Osteoblast (primary cell): ENCODE measurements around the gene PRSS33. TPM values are rescaled to one million over a fixed set of nuclear protein-coding genes. Genes with fewer than 3 reads are reported as not detected.

Source experiments
- DNase-seq: peaks from one replicate; pipeline ENCODE4 v3.0.0; 2011; ENCODE audit warnings: low spot score, mixed read lengths; ENCODE audit not compliant: insufficient read length; ENCODE audit errors: missing footprints
- H2AFZ ChIP-seq: 2 replicates; pipeline ENCODE4 v1.6.0; 2011; ENCODE audit warnings: mild to moderate bottlenecking, low read length
- H3K27ac ChIP-seq: 2 replicates; pipeline ENCODE4 v1.5.1; 2011; ENCODE audit warnings: mild to moderate bottlenecking, low read depth, low read length, moderate library complexity
- H3K27me3 ChIP-seq: 2 replicates; pipeline ENCODE4 v1.6.0; 2012; ENCODE audit warnings: mild to moderate bottlenecking, control low read depth, inconsistent platforms, low read length, moderate library complexity; ENCODE audit not compliant: insufficient read depth
- H3K36me3 ChIP-seq: 2 replicates; pipeline ENCODE4 v1.5.1; 2011; ENCODE audit warnings: mild to moderate bottlenecking, low read length, control low read depth, moderate library complexity; ENCODE audit not compliant: insufficient read depth
- H3K4me1 ChIP-seq: 2 replicates; pipeline ENCODE4 v1.5.1; 2011; ENCODE audit warnings: mild to moderate bottlenecking, low read length, control low read depth, moderate library complexity; ENCODE audit not compliant: insufficient read depth
- H3K4me2 ChIP-seq: 2 replicates; pipeline ENCODE4 v1.6.0; 2011; ENCODE audit warnings: mild to moderate bottlenecking, low read length; ENCODE audit not compliant: insufficient read depth
- H3K4me3 ChIP-seq: fragments of 200-600 bp; sonication (generic); 3 replicates; pipeline ENCODE4 v1.5.1; 2012; ENCODE audit warnings: mild to moderate bottlenecking, low read length, inconsistent platforms; ENCODE audit not compliant: insufficient read depth
- H3K79me2 ChIP-seq: 2 replicates; pipeline ENCODE4 v1.6.0; 2012; ENCODE audit warnings: mild to moderate bottlenecking, low read length, control low read depth, inconsistent platforms; ENCODE audit not compliant: insufficient read depth
- H3K9me3 ChIP-seq: 2 replicates; pipeline ENCODE4 v1.5.1; 2011; ENCODE audit warnings: low read depth, low read length, control low read depth
- H4K20me1 ChIP-seq: 2 replicates; pipeline ENCODE4 v1.6.0; 2012; ENCODE audit warnings: mild to moderate bottlenecking, low read length, control low read depth; ENCODE audit not compliant: insufficient read depth
- total RNA-seq: library from RNA; depleted of rRNA; stranded (reverse); fragments of >200 nt; gene quantifications from 2 replicates; pipeline ENCODE4 v1.2.3, GENCODE V29; 2012
- TF ChIP-seq, protein P1 (sequence below): IDR thresholded peaks from 2 replicates; pipeline ENCODE4 v1.5.1; 2011; ENCODE audit warnings: mild to moderate bottlenecking, low read depth, low read length, moderate library complexity; ENCODE audit errors: extremely low read depth

PRSS33 gene
- total RNA-seq, 1 donor: not detected

DNA sequence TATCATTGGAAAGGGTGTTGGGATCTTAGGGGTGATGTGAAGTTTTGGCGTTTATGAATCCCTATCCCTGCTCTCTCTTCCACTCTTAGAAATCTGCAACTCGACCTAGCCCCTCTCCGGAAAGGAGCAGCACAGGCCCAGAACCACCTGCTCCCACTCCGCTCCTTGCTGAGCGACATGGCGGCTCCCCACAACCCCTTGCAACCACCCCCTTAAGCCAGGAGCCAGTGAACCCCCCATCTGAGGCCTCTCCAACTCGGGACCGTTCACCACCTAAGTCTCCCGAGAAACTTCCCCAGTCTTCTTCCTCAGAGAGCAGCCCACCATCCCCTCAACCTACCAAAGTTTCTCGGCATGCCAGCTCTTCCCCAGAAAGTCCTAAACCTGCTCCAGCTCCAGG lies 25.9 kb downstream of the PRSS33 start:
- TF ChIP-seq, protein P1, sequence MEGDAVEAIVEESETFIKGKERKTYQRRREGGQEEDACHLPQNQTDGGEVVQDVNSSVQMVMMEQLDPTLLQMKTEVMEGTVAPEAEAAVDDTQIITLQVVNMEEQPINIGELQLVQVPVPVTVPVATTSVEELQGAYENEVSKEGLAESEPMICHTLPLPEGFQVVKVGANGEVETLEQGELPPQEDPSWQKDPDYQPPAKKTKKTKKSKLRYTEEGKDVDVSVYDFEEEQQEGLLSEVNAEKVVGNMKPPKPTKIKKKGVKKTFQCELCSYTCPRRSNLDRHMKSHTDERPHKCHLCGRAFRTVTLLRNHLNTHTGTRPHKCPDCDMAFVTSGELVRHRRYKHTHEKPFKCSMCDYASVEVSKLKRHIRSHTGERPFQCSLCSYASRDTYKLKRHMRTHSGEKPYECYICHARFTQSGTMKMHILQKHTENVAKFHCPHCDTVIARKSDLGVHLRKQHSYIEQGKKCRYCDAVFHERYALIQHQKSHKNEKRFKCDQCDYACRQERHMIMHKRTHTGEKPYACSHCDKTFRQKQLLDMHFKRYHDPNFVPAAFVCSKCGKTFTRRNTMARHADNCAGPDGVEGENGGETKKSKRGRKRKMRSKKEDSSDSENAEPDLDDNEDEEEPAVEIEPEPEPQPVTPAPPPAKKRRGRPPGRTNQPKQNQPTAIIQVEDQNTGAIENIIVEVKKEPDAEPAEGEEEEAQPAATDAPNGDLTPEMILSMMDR: no peak
- no peaks in the 10 kb centered on the region for H3K4me1 ChIP-seq
- peaks cover 92% of the 10 kb centered on the region for H4K20me1 ChIP-seq
- H3K9me3 ChIP-seq: no peaks in the 10 kb centered on the region
- no peak overlapping the region for H3K4me3 ChIP-seq
- DNase-seq: no peak
- no peak overlapping the region for H2AFZ ChIP-seq
- peaks cover 96% of the 10 kb centered on the region for H3K36me3 ChIP-seq
- no peak overlapping the region for H3K27ac ChIP-seq
- H3K27me3 ChIP-seq: no peaks in the 10 kb centered on the region
- peaks cover 100% of the 10 kb centered on the region for H3K79me2 ChIP-seq
- no peak overlapping the region for H3K4me2 ChIP-seq

DNA sequence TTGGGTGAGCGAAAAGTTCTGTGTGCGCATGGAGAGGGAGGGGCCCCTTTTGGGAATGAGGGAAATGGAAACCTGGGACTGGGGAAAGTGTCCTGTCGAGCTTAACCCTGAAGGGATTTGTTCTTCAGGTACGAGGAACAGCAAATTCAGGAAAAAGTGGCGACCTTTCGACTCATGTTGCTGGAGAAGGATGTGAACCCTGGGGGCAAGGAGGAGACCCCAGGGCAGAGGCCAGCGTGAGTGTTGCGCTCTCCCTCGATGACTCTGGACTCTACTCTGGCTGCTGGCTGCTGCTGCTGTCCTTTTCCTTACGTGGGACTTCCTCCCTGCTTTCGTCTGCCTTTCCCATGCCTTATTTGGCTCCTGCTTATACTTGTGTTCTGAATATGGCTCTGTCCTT lies 30.0 kb downstream of the PRSS33 start:
- Histone ChIP-seq H2AFZ (no peak overlapping the region), H3K27me3 (no peaks in the 10 kb centered on the region), H4K20me1 (peaks cover 85% of the 10 kb centered on the region), H3K36me3 (peaks cover 57% of the 10 kb centered on the region), H3K4me3 (no peak overlapping the region), H3K4me2 (no peak overlapping the region), H3K4me1 (peaks cover 18% of the 10 kb centered on the region), H3K9me3 (no peaks in the 10 kb centered on the region), H3K79me2 (peaks cover 95% of the 10 kb centered on the region), H3K27ac (peak overlapping the region; percentile 3)
- TF ChIP-seq, protein P1: no peak
- no peak for DNase-seq

DNA sequence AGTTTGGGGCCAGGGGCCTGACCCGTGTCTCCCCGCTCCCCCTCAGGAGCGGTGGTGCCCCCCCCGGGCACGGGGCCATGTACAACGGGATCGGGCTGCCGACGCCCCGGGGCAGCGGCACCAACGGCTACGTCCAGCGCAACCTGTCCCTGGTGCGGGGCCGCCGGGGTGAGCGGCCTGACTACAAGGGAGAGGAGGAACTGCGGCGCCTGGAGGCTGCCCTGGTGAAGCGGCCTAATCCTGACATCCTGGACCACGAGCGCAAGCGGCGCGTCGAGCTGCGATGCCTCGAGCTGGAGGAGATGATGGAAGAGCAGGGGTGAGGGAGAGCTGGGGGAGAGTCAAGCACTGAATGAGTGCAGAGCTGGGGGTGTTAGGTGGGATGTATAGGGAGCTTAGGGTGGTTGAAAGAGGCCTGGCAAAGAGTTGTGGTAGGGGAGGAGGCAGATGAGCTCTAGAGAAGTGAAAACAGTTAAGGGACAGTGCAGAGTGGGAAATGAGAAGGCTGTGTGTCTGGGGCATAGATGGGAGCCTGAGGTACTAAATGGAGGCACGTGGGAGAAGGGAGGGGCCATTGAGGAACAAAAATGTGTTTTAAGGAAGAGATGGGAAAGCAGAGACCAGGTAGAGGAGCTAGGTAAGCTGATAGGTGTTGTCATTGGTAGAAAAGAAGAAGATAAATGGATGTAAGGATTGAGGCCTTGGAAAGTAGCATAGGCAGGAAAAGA lies 30.9 kb downstream of the PRSS33 start:
- peak; percentile 48 for DNase-seq

DNA sequence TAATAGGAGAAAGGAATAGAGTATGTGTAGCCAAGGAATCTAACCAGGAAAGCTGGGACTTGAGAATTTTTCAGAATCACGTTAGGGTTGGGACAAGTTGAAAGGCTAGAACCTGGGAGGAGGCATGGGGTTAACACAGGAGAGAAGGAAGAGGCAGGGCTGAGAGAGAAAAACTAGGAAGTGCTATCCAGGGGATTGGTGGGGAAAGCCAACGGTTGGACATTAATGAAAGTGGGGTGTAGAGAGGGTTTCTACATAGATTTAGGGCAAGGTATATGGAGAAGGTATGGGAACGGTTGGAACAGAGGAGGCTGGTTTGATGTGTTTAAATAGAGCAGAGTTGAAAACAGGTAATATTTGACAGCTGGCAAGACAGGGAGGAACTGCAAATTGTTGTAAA lies 32.2 kb downstream of the PRSS33 start:
- Histone ChIP-seq H3K27ac (peak overlapping the region; percentile 13), H3K4me1 (peaks cover 25% of the 10 kb centered on the region), H3K4me3 (peak overlapping the region; percentile 87), H3K36me3 (peaks cover 35% of the 10 kb centered on the region), H4K20me1 (peaks cover 65% of the 10 kb centered on the region), H3K27me3 (no peaks in the 10 kb centered on the region), H3K79me2 (peaks cover 81% of the 10 kb centered on the region), H3K4me2 (peak overlapping the region; percentile 90), H2AFZ (no peak overlapping the region), H3K9me3 (no peaks in the 10 kb centered on the region)
- TF ChIP-seq, protein P1: no peak
- peak; percentile 85 for DNase-seq

More for the DNA sequence above, 30.9 kb downstream of the PRSS33 start:
- TF ChIP-seq, protein P1: no peak
- no peak overlapping the region for H2AFZ ChIP-seq
- H3K4me2 ChIP-seq: no peak overlapping the region
- H3K36me3 ChIP-seq: peaks cover 48% of the 10 kb centered on the region
- no peaks in the 10 kb centered on the region for H3K27me3 ChIP-seq
- no peak overlapping the region for H3K4me3 ChIP-seq
- peaks cover 91% of the 10 kb centered on the region for H3K79me2 ChIP-seq
- no peaks in the 10 kb centered on the region for H3K9me3 ChIP-seq
- peaks cover 23% of the 10 kb centered on the region for H3K4me1 ChIP-seq
- peaks cover 78% of the 10 kb centered on the region for H4K20me1 ChIP-seq
- H3K27ac ChIP-seq: no peak overlapping the region
